Measurements from ENCODE around the gene OR2Y1.
"Not testable (repeated sequence)": the region's sequence is repeated elsewhere in the genome, so short reads cannot be mapped to it uniquely, and the experiment has no call there.

The OR2Y1 gene

DNA sequence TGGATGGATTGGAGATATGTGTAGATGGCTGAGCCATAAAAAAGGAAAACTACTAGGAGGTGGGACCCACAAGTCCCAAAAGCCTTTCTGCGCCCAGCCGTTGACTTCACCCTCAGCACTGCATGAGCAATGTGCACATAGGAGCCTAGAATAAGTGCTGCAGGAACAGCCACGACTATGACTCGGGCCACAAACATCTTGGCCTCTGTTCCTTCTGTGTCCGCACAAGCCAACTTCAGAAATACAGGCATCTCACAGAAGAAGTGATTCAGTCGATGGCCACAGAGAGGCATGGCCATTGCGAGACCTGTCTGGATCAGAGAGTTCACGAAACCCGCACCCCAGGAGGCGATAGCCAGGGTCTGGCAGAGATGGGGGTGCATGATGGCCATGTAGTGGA is 587 bp downstream of the OR2Y1 start:
- DNase-seq (ENCODE audit: low spot score) = no peak

DNA sequence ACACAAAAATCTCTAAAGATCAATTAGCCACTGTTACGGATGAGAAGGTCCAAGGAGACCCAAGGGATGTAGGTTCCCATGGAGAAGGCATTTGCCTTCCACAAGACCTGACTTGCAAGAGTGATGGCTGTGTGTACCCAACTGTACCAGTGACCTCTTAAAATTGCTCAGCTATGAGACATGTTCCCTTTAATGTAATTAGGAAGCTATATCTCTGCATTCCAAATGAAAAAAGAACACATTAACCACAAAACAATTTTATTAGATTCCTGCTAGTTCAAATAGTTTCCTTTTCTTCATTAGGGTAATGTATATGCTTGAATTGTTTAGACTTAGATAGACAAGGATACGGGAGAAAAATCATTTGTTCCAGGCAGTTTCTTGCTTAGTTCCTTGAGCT is 3.3 kb downstream of the OR2Y1 start:
- no peak for DNase-seq (ENCODE audit: low spot score)

DNA sequence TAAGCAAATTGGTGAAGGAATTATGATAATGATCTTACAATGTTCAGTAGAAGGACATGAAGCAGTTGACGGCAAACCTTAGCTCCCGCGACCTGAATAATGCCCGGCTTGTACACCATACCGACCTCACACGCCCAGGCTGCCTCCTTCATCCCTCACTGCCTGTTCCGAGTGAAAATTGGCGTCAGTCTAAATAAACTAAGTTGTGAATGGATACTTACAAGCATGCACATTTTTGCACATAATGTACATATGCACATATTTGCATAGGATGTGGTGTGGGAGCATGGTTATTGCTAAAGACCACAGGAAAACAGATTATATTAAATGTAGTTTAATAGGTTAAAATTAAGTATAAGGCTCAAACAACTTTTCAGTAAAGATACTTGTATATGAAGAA is 14.9 kb downstream of the OR2Y1 start:
- DNase-seq (ENCODE audit: low spot score) = no peak

GRCh38 chr5:180723936-180724335 is 15.9 kb downstream of the OR2Y1 start:
- no peak for DNase-seq (ENCODE audit: low spot score)

- no peak for DNase-seq (ENCODE audit: low spot score)
These were observed 19.4 kb downstream of the OR2Y1 start for GRCh38 chr5:180720486-180720885.

- DNase-seq (ENCODE audit: low spot score) = no peak
These were observed 20.1 kb downstream of the OR2Y1 start for GRCh38 chr5:180719781-180720180.

GRCh38 chr5:180718810-180719453 is 20.9 kb downstream of the OR2Y1 start:
- DNase-seq (ENCODE audit: low spot score) = peak; percentile 46

GRCh38 chr5:180717989-180718388 is 21.9 kb downstream of the OR2Y1 start:
- DNase-seq (ENCODE audit: low spot score) = no peak

DNA sequence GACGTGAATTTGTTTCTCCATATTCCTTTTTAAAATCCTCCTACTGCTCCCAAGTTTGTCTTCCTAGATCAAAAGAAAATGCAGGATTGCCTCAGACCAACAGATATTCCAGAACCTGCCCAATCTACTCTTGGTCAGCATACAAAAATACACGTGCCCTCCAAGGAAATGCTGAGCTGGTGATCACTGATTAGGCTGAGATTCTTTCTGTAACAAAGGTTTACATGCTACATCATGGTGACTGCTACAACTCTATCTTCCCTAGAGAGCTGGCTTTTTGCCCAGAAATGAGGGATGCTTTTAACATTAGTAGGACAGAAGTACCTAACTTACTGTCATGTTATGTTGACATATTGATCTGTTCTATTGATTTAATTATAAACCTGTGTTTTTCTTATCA is 35.5 kb downstream of the OR2Y1 start:
- DNase-seq (ENCODE audit: low spot score) = no peak

DNA sequence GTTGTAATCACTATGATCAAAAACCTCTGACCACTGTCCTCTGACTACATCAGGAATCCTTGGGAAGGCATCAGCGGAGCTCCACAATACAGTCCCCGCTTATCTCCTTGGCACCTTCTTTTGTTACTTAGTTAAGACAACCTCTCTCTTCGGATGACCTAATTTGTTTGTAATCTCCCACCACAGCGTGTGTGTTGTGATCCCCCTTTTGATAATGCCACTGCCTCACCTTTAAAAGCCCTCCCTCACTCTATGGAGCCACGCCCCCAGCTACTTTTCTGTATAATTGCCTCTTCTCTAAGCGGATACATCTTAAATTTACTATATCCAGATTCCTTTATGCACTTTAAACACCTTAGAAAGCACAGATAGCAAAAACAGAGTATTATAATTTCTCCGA is 35.9 kb downstream of the OR2Y1 start:
- no peak for DNase-seq (ENCODE audit: low spot score)

- DNase-seq (ENCODE audit: low spot score) = not testable (repeated sequence)
These were observed 36.5 kb downstream of the OR2Y1 start for GRCh38 chr5:180703371-180703770.

DNA sequence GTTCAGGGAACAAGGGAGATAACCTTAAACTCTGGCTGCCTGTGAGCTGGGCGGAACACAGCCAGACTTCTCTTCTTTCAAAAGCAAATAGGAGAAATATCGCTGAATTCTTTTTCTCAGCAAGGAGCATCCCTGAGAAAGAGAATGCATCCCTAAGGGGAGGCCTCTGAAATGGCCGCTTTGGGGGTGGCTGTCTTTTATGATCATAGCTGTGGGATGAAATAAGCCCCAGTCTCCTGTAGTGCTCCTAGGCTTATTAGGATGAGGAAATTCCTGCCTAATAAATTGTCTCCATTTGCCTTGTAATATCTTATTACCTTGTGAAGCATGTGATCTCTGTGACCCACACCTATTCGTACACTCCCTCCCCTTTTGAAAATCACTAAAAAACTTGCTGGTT is 39.4 kb downstream of the OR2Y1 start:
- DNase-seq (ENCODE audit: low spot score) = not testable (repeated sequence)

- no peak for DNase-seq (ENCODE audit: low spot score)
These were observed 40.8 kb downstream of the OR2Y1 start for GRCh38 chr5:180699042-180699441.

GRCh38 chr5:180696116-180696515 is 43.7 kb downstream of the OR2Y1 start:
- no peak for DNase-seq (ENCODE audit: low spot score)

DNA sequence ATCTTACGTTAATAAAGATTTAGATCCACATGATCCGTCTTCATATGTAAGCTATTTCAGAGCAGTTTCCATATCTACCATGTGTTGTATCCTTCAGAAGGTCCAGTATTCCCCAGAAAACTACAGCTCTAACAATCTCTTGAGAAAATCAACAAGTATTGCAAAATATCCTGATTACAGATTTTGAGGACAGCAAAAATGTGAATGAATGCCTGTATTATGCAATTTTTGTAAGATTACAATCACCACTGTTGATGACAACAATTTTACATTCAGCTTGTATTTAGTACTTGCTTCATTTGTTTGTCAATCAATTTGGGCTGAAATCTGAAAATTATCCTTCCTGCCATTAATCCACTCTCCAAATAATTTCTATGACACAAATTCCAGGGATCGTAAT is 47.4 kb downstream of the OR2Y1 start:
- no peak for DNase-seq (ENCODE audit: low spot score)

GRCh38 chr5:180691046-180691445 is 48.8 kb downstream of the OR2Y1 start:
- DNase-seq (ENCODE audit: low spot score) = no peak

DNA sequence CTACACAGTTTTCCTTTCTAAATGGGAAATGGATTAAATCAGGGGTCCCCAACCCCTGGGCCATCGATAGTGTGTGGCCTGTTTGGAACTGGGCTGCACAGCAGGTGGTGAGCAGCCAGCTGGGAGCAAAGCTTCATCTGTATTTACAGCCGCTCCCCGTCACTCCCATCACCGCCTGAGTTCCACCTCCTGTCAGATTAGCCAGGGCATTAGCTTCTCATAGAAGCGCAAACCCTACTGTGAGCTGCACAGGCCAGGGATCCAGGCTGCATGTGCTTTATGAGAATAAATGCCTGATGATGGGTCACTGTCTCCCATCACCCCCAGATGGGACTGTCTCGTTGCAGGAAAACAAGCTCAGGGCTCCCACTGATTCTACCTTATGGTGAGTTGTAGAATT is 49.3 kb downstream of the OR2Y1 start:
- no peak for DNase-seq (ENCODE audit: low spot score)

DNA sequence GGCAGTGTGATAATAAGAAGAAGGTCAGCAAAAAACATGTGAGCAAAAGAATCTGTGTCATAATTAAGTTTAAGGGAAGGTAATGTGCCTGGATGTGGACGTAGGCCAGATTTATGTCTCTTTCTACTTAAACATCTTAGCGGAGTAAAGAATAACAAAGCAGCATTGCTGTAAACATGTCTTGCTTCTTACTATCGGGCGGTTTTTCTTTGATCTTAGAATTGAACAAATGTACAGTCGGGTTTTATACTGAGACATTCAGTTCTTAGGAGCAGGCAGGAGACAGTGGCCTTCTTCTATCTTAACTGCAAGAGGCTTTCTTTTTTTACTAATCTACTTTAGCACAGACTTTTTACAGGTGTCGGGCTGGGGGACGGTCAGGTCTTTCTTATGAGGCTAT is 50.1 kb downstream of the OR2Y1 start:
- no peak for DNase-seq (ENCODE audit: low spot score)
